HG02943 (cell line): ENCODE measurements around the gene LARGE2.
A peak's percentile ranks its signal among the peaks of the same experiment; 100 is the strongest.

Experiments used
- ATAC-seq: cut with Tn5 transposase; IDR thresholded peaks from one replicate; pipeline ENCODE4 v1.9.1; 2021; ENCODE audit warnings: mild to moderate bottlenecking, low read depth, moderate library complexity; ENCODE audit not compliant: unreplicated experiment

The LARGE2 gene

GRCh38 chr11:45913514-45913913 lies 8.9 kb upstream of the LARGE2 start:
- ATAC-seq, result no peak

DNA sequence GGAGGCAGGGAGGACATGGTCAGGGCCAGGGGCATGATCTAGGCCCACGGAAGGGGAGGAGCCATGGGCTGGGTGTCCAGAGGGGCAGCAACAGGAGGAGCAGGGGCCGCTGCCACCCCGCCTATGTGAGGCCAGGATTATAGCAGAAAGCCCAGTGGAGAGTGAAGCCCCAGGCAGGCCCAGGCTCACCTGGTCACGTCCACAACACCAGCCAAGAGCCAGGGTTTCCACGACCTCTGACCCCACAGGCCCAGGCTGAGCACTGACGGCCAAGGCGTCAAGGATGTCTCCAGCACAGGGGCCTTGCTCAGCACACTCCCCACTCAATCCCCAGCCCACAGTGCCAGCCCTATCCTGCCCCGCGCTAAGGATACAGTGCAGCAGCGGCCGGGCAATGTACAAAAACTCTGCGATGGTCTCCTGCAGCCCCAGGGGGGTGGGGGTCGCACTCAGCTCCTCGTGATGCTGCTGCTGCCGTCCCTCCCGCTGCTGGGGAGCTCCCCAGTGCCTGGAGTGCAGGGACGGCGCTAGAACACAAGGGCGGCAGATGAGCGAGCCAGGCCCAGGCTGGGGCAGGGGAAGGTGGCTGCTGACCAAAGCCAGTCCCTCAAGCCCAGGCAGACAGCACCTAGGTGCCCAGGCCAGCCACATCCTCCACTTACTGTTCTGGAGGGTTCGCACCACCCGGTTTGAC lies 8.4 kb upstream of the LARGE2 start:
- ATAC-seq, result no peak

GRCh38 chr11:45915446-45915845 lies 7.0 kb upstream of the LARGE2 start:
- ATAC-seq, result no peak

DNA sequence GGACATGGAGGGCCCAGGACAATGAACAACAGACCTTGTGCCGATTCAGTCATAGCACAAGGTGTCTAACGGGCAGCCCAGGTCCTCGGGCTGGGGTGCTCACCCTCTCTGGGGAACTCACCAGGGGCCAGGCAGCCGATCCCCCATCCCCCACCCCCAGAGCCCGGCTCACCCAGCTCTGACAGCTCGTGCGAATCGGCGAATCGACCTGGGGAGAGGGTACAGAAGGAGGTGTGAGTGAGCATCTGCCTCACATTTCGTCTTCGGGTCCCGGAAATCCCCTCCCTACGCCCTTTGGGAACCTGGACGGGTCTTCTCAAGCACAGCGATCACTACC lies 5.2 kb upstream of the LARGE2 start:
- ATAC-seq, result no peak

GRCh38 chr11:45917623-45918330 lies 4.7 kb upstream of the LARGE2 start, which contains the start of gene PEX16:
Gene PEX16 (minus strand): TSS chr11:45917877. CDS start chr11:45917811, 66 bp downstream.
- ATAC-seq, result peak; percentile 80

DNA sequence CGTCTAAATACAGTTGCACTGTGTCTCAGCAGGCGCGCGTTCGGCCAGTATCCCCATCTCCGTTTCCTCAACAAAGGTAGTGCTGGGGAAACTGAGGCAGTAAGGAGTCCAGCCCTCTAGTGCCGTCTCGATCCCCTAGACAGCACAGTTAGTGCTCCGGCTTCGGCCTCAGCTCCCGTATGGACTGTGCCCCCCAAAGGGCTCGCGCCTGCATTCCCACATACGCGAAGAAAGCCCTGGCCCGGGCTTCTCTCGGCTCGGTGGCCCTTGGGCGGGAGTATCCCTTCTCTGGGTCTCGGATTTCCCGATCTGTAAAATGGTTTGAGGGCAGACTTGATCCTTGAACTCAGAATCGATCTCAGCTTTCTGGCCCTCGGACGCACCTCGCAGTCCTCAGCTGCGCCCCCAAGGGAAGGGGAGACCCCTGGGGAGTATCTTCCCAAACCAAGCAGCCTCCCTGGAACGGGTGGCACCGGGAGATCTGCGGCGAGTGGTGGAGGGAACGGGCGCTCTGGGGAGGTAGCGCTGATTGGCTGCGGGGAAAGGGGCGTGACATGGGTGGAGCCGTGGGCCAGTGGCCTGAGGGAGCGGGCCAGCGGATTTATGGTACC lies 4.0 kb upstream of the LARGE2 start:
- ATAC-seq, result peak; percentile 49

DNA sequence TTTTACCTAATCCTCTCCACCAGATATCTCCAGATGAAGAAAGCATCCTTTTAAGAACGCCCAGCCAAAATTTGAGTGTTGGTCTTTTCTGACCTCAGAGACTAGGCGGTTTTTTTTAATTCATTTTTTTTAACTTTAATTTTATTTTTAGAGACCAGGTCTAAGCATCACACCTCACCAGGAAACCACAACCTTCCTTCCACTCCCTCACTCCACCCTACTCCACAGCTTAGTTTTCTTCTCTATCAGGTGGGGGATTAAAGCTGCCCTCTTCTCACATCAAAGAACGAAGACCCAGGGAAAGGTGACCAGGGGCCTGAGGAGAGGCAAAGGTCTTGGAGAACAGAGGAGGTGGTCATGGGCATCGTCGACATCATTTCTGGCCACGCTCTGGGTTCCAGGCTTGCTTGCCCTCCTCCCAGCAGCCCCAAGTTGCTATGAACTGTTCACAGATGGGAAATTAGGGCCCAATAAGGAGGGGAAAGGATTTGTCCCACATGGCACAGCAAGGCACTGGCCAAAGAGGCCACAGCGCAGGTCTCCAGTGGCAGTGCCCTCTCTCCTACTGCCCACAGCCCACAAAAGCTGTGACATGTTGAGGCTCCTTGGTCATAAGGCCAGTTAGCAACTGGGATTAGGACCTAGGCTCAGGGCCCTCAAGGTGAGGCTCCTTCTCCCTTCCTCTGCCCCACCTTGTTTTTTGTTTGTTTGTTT lies 3.3 kb upstream of the LARGE2 start:
- ATAC-seq, result no peak

DNA sequence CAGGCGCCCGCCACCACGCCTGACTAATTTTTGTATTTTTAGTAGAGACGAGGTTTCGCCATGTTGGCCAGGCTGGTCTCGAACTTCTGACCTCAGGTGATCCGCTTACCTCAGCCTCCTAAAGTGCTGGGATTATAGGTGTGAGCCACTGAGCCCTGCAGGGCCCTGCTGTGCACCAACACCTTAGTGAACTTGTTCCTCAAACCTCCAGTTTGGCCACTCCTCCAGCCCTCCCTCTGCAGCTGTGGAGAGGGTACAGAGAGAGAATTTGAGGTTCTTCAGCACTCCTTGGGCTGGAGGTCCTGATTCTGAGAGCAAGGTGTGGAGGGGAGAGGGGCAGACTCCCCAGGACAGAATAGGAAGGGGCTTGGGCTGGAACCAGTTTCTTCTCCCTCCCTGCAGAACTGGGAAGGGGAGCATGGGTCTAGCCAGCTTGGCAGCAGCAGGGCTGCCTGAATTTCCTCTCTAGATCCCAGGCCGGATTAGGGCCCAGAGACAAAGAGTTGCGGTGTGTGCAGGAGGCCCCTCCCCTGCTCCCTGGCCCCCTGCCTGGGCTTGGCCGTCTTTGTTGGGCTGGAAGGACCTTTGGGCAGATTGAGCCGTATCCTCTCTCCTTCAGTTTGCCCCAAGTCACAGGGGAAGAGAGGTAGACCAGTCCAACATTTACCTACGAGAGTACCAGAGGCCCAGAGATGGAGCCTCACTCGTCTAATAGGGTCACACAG lies 2.5 kb upstream of the LARGE2 start:
- ATAC-seq, result no peak

GRCh38 chr11:45920531-45921477 lies 1.7 kb upstream of the LARGE2 start:
- no peak for ATAC-seq

DNA sequence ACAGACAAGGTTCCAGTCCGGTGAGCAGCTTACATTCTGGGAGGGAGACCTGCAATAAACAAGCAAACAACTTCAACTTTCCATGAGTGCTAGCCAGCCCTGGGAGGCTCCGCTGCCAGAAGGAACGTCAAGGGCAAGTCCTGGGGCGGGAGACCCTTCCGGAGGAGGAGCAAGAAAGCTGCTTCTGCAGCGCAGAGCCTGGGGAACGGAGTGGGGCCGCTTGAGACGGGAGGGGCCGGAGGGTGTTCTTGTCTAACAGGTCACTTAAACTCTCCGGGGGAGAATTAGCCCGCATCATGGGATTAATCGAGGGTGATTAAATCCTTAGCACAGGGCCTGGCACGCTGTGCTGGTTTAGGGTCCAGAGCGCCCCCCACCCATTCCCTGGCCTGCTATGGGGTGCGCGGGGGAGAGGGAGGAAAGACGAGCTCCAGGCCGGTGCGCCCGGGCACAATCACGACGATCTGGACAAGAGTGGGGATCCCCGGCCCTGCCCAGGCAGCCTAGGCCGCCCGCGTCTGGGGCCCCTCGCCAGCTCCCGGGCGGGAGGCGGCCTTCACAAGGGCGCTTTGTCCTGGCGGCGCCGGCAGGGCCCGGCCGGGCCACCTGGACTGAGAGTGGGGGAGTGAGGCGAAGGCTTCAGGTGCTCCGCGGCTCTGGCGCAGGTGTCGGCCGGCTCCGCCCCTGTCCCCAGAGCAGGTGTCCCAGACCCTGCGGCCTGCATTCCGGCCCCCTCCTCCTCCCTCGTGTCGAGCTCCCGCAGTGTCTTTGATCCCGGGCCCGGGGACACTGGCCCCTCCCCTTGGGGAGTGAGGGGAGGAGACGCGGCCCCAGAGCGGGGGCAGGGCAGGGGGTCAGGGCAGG lies 663 bp upstream of the LARGE2 start:
- no peak for ATAC-seq

DNA sequence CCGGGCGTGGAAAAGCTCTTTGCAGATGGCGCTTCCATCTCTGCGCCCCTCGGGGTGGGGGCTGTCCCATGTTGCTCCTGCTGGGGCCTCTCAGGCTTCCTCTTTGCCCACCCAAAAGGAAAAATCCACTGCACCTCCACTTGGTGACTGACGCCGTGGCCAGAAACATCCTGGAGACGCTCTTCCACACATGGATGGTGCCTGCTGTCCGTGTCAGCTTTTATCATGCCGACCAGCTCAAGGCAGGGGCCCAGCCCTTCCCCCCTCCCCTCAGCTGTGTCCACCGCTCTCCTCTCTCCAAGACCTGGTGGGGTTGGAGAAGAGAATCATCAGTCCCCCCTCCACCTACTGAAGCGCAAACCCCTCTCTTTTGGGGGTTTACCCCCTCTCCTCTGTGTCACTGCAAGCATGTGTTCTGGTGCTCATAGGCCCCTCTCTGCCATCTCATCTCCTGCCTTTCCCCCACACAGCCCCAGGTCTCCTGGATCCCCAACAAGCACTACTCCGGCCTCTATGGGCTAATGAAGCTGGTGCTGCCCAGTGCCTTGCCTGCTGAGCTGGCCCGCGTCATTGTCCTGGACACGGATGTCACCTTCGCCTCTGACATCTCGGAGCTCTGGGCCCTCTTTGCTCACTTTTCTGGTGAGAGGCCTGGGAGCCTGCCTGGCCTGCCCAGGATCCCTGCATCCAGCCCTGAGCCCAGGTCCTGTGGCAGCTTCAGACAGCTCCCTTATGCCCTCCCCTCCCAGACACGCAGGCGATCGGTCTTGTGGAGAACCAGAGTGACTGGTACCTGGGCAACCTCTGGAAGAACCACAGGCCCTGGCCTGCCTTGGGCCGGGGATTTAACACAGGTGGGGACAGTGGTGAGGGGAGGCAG lies 1.8 kb downstream of the LARGE2 start:
- no peak for ATAC-seq

GRCh38 chr11:45924927-45925326 lies 2.5 kb downstream of the LARGE2 start:
- ATAC-seq, result no peak

DNA sequence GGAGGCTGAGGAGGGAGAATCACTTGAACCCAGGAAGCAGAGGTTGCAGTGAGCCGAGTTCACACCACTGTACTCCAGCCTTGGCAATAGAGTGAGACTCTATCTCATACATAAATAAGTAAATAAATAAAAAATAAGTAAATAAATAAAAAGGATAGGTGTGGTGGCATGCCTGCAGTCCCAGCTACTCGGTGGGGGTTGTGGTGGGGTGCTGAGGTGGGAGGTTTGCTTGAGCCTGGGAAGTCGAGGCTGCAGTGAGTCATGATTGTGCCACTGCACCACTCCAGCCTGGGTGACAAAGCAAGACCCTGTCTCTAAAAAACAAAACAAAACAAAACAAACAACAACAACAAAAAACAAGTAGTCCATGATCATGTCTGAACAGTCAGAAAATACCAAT lies 3.1 kb downstream of the LARGE2 start:
- no peak for ATAC-seq

DNA sequence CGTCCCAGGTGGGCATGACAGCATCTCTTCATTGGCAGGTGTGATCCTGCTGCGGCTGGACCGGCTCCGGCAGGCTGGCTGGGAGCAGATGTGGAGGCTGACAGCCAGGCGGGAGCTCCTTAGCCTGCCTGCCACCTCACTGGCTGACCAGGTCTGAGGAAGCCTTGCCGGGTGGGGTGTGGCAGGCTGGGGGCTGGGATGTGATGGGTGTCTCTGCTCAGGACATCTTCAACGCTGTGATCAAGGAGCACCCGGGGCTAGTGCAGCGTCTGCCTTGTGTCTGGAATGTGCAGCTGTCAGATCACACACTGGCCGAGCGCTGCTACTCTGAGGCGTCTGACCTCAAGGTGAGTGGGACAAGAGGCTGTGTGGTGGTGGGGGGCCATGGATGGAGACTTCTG lies 3.5 kb downstream of the LARGE2 start:
- no peak for ATAC-seq

GRCh38 chr11:45926536-45927331 lies 4.3 kb downstream of the LARGE2 start:
- ATAC-seq, result no peak

- no peak for ATAC-seq
Measured at GRCh38 chr11:45927332-45927683, 4.9 kb downstream of the LARGE2 start.
